ENCODE results near the gene PRAMEF12. TPM values are rescaled to one million over a fixed set of nuclear protein-coding genes. Genes with fewer than 3 reads are reported as not detected.

Gene PRAMEF12
- total RNA-seq, 1 donor: not detected

- H3K36me3 ChIP-seq (ENCODE audit: insufficient read depth, low read length): no peaks in the 10 kb centered on the region
- no peaks in the 10 kb centered on the region for H3K4me1 ChIP-seq (ENCODE audit: insufficient read depth, low read length)
- no peak for DNase-seq (ENCODE audit: insufficient read length, low spot score, missing footprints)
- H3K27ac ChIP-seq (ENCODE audit: low read depth, low read length): no peak overlapping the region
- H3K9me3 ChIP-seq (ENCODE audit: low read depth, low read length): no peaks in the 10 kb centered on the region
- no peak for TF ChIP-seq CTCF (IDR thresholded peaks at IDR 0.05; ENCODE audit: extremely low read depth, low read depth, low read length)
- H3K79me2 ChIP-seq (ENCODE audit: insufficient read depth, low read length): no peaks in the 10 kb centered on the region
- H3K4me2 ChIP-seq (ENCODE audit: insufficient read depth, low read length): no peak overlapping the region
- no peaks in the 10 kb centered on the region for H3K27me3 ChIP-seq (ENCODE audit: insufficient read depth, low read length)
- H4K20me1 ChIP-seq (ENCODE audit: insufficient read depth, low read length): no peaks in the 10 kb centered on the region
- no peak overlapping the region for H2AFZ ChIP-seq (ENCODE audit: low read length)
- H3K4me3 ChIP-seq (ENCODE audit: insufficient read depth, low read length): no peak overlapping the region
Observed at GRCh38 chr1:12798911-12799310, 25.4 kb downstream of the PRAMEF12 start.

- Histone ChIP-seq H3K36me3 (ENCODE audit: insufficient read depth, low read length) (no peaks in the 10 kb centered on the region), H3K27me3 (ENCODE audit: insufficient read depth, low read length) (no peaks in the 10 kb centered on the region), H3K9me3 (ENCODE audit: low read depth, low read length) (no peaks in the 10 kb centered on the region), H3K4me3 (ENCODE audit: insufficient read depth, low read length) (no peak overlapping the region), H3K79me2 (ENCODE audit: insufficient read depth, low read length) (no peaks in the 10 kb centered on the region), H3K4me1 (ENCODE audit: insufficient read depth, low read length) (no peaks in the 10 kb centered on the region), H2AFZ (ENCODE audit: low read length) (no peak overlapping the region), H3K27ac (ENCODE audit: low read depth, low read length) (no peak overlapping the region), H4K20me1 (ENCODE audit: insufficient read depth, low read length) (no peaks in the 10 kb centered on the region), H3K4me2 (ENCODE audit: insufficient read depth, low read length) (no peak overlapping the region)
- no peak for DNase-seq (ENCODE audit: insufficient read length, low spot score, missing footprints)
- TF ChIP-seq CTCF (IDR thresholded peaks at IDR 0.05; ENCODE audit: extremely low read depth, low read depth, low read length): no peak
Observed at GRCh38 chr1:12799730-12800129, 26.2 kb downstream of the PRAMEF12 start.

- Histone ChIP-seq H3K27me3 (ENCODE audit: insufficient read depth, low read length) (no peaks in the 10 kb centered on the region), H2AFZ (ENCODE audit: low read length) (no peak overlapping the region), H3K4me2 (ENCODE audit: insufficient read depth, low read length) (no peak overlapping the region), H3K27ac (ENCODE audit: low read depth, low read length) (no peak overlapping the region), H3K9me3 (ENCODE audit: low read depth, low read length) (no peaks in the 10 kb centered on the region), H3K79me2 (ENCODE audit: insufficient read depth, low read length) (no peaks in the 10 kb centered on the region), H3K36me3 (ENCODE audit: insufficient read depth, low read length) (no peaks in the 10 kb centered on the region), H4K20me1 (ENCODE audit: insufficient read depth, low read length) (no peaks in the 10 kb centered on the region), H3K4me3 (ENCODE audit: insufficient read depth, low read length) (no peak overlapping the region), H3K4me1 (ENCODE audit: insufficient read depth, low read length) (no peaks in the 10 kb centered on the region)
- no peak for DNase-seq (ENCODE audit: insufficient read length, low spot score, missing footprints)
- no peak for TF ChIP-seq CTCF (IDR thresholded peaks at IDR 0.05; ENCODE audit: extremely low read depth, low read depth, low read length)
Observed at GRCh38 chr1:12809933-12810332, 36.4 kb downstream of the PRAMEF12 start.

GRCh38 chr1:12810691-12811408 lies 37.3 kb downstream of the PRAMEF12 start:
- H3K36me3 ChIP-seq (ENCODE audit: insufficient read depth, low read length): no peaks in the 10 kb centered on the region
- H3K4me1 ChIP-seq (ENCODE audit: insufficient read depth, low read length): no peaks in the 10 kb centered on the region
- no peak for TF ChIP-seq CTCF (IDR thresholded peaks at IDR 0.05; ENCODE audit: extremely low read depth, low read depth, low read length)
- no peak overlapping the region for H2AFZ ChIP-seq (ENCODE audit: low read length)
- no peaks in the 10 kb centered on the region for H3K79me2 ChIP-seq (ENCODE audit: insufficient read depth, low read length)
- H3K4me3 ChIP-seq (ENCODE audit: insufficient read depth, low read length): no peak overlapping the region
- no peaks in the 10 kb centered on the region for H3K9me3 ChIP-seq (ENCODE audit: low read depth, low read length)
- H3K27ac ChIP-seq (ENCODE audit: low read depth, low read length): no peak overlapping the region
- H3K27me3 ChIP-seq (ENCODE audit: insufficient read depth, low read length): no peaks in the 10 kb centered on the region
- H4K20me1 ChIP-seq (ENCODE audit: insufficient read depth, low read length): no peaks in the 10 kb centered on the region
- H3K4me2 ChIP-seq (ENCODE audit: insufficient read depth, low read length): no peak overlapping the region
- DNase-seq (ENCODE audit: insufficient read length, low spot score, missing footprints): no peak
